ENCODE measurements around the gene SPECC1L. TPM values are rescaled to one million over a fixed set of nuclear protein-coding genes. Genes with fewer than 3 reads are reported as not detected.

SPECC1L gene
- total RNA-seq, 1 experiment from 2014 or later = 40.8 TPM

DNA sequence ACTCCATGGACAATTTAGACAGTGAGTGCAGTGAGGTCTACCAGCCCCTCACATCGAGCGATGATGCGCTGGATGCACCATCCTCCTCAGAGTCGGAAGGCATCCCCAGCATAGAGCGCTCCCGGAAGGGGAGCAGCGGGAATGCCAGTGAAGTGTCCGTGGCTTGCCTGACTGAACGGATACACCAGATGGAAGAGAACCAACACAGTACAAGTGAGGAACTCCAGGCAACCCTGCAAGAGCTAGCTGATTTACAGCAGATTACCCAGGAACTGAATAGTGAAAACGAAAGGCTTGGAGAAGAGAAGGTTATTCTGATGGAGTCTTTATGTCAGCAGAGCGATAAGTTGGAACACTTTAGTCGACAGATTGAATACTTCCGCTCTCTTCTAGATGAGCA is 51.4 kb downstream of the SPECC1L start:
- Histone ChIP-seq H3K9ac (ENCODE audit: low read length) (no peak overlapping the region), H3K4me2 (ENCODE audit: low read length) (no peak overlapping the region), H2AFZ (ENCODE audit: low read depth, low read length, poor library complexity, severe bottlenecking) (no peak overlapping the region), H4K20me1 (ENCODE audit: insufficient read depth) (no peaks in the 10 kb centered on the region), H3K4me3 (replicated peaks in 1 of 2; ENCODE audit: low read depth in 1 of 2, low read length in 2 of 2) (no peak overlapping the region), H3K27ac (ENCODE audit: low read depth, low read length) (no peak overlapping the region), H3K9me2 (ENCODE audit: insufficient read depth) (no peaks in the 10 kb centered on the region), H3K79me2 (ENCODE audit: insufficient read depth, low read length) (peaks cover 14% of the 10 kb centered on the region), H3K4me1 (ENCODE audit: control insufficient read depth in 1 of 2, insufficient read depth in 2 of 2, low read length in 2 of 2) (no peaks in the 10 kb centered on the region), H3K9me3 (ENCODE audit: control insufficient read depth in 1 of 2, insufficient read depth in 1 of 2, low read depth in 1 of 2, low read length in 2 of 2) (no peaks in the 10 kb centered on the region), H3K27me3 (ENCODE audit: insufficient read depth, low read length) (no peaks in the 10 kb centered on the region), H3K36me3 (ENCODE audit: control insufficient read depth in 1 of 2, insufficient read depth in 2 of 2, low read length in 2 of 2) (peaks cover 17 to 22% of the 10 kb centered on the region in 2 experiments; a peak in 3 of 4 replicates)
- BruUV-seq (replicated peaks) = no TSS peak
- ATAC-seq (no peak), DNase-seq (ENCODE audit: low read depth, low spot score) (no peak)
- intact Hi-C loops (cut with micrococcal nuclease) = no loop called here
- TF ChIP-seq SIN3A (IDR thresholded peaks at IDR 0.05; ENCODE audit: low read depth) = no peak
- TF ChIP-seq, protein P1, sequence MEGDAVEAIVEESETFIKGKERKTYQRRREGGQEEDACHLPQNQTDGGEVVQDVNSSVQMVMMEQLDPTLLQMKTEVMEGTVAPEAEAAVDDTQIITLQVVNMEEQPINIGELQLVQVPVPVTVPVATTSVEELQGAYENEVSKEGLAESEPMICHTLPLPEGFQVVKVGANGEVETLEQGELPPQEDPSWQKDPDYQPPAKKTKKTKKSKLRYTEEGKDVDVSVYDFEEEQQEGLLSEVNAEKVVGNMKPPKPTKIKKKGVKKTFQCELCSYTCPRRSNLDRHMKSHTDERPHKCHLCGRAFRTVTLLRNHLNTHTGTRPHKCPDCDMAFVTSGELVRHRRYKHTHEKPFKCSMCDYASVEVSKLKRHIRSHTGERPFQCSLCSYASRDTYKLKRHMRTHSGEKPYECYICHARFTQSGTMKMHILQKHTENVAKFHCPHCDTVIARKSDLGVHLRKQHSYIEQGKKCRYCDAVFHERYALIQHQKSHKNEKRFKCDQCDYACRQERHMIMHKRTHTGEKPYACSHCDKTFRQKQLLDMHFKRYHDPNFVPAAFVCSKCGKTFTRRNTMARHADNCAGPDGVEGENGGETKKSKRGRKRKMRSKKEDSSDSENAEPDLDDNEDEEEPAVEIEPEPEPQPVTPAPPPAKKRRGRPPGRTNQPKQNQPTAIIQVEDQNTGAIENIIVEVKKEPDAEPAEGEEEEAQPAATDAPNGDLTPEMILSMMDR (IDR thresholded peaks at IDR 0.05 in 2 of 3, conservative IDR thresholded peaks at IDR 0.05 in 1 of 3; ENCODE audit: borderline replicate concordance in 1 of 3, insufficient read depth in 1 of 3, low read depth in 2 of 3, low read length in 2 of 3) = no peak
- no peak for TF ChIP-seq POLR2AphosphoS5 (IDR thresholded peaks at IDR 0.05; ENCODE audit: low read depth, low read length)
- RAD21 ChIA-PET (ENCODE audit: low non-redundant PET in 1 of 2, low total read pairs in 2 of 2, uncharacterized antibody in 2 of 2, unreplicated experiment in 2 of 2) = no interaction called here
- POLR2A ChIA-PET = no interaction called here
- CTCF ChIA-PET = no interaction called here

DNA sequence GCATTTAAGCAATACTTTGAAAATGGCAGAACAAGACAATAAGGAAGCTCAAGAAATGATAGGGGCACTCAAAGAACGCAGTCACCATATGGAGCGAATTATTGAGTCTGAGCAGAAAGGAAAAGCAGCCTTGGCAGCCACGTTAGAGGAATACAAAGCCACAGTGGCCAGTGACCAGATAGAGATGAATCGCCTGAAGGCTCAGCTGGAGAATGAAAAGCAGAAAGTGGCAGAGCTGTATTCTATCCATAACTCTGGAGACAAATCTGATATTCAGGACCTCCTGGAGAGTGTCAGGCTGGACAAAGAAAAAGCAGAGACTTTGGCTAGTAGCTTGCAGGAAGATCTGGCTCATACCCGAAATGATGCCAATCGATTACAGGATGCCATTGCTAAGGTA is 51.9 kb downstream of the SPECC1L start:
- CTCF ChIA-PET = no interaction called here
- ATAC-seq = no peak
- Histone ChIP-seq H3K4me3 (replicated peaks in 1 of 2; ENCODE audit: low read depth in 1 of 2, low read length in 2 of 2) (no peak overlapping the region), H3K9me3 (ENCODE audit: control insufficient read depth in 1 of 2, insufficient read depth in 1 of 2, low read depth in 1 of 2, low read length in 2 of 2) (no peaks in the 10 kb centered on the region), H3K27ac (ENCODE audit: low read depth, low read length) (no peak overlapping the region), H3K79me2 (ENCODE audit: insufficient read depth, low read length) (peaks cover 18% of the 10 kb centered on the region), H3K9ac (ENCODE audit: low read length) (no peak overlapping the region), H3K4me2 (ENCODE audit: low read length) (no peak overlapping the region), H2AFZ (ENCODE audit: low read depth, low read length, poor library complexity, severe bottlenecking) (no peak overlapping the region), H3K27me3 (ENCODE audit: insufficient read depth, low read length) (no peaks in the 10 kb centered on the region), H3K36me3 (ENCODE audit: control insufficient read depth in 1 of 2, insufficient read depth in 2 of 2, low read length in 2 of 2) (peaks cover 20 to 22% of the 10 kb centered on the region in 2 experiments; a peak in 3 of 4 replicates), H4K20me1 (ENCODE audit: insufficient read depth) (no peaks in the 10 kb centered on the region), H3K4me1 (ENCODE audit: control insufficient read depth in 1 of 2, insufficient read depth in 2 of 2, low read length in 2 of 2) (no peaks in the 10 kb centered on the region), H3K9me2 (ENCODE audit: insufficient read depth) (no peaks in the 10 kb centered on the region)
- BruUV-seq (replicated peaks) = no TSS peak
- TF ChIP-seq ZFX (IDR thresholded peaks at IDR 0.05) (no peak), RAD21 (IDR thresholded peaks at IDR 0.05; ENCODE audit: low read depth) (no peak), POLR2AphosphoS5 (IDR thresholded peaks at IDR 0.05; ENCODE audit: low read depth, low read length) (no peak), JUND (IDR thresholded peaks at IDR 0.05) (no peak), ELF1 (IDR thresholded peaks at IDR 0.05; ENCODE audit: borderline replicate concordance, low read depth) (no peak)
- TF ChIP-seq, protein P1 (IDR thresholded peaks at IDR 0.05 in 2 of 3, conservative IDR thresholded peaks at IDR 0.05 in 1 of 3; ENCODE audit: borderline replicate concordance in 1 of 3, insufficient read depth in 1 of 3, low read depth in 2 of 3, low read length in 2 of 3) = no peak
- TF ChIP-seq, protein P2, sequence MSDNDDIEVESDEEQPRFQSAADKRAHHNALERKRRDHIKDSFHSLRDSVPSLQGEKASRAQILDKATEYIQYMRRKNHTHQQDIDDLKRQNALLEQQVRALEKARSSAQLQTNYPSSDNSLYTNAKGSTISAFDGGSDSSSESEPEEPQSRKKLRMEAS (IDR thresholded peaks at IDR 0.05) = no peak
- TF ChIP-seq, protein P3, sequence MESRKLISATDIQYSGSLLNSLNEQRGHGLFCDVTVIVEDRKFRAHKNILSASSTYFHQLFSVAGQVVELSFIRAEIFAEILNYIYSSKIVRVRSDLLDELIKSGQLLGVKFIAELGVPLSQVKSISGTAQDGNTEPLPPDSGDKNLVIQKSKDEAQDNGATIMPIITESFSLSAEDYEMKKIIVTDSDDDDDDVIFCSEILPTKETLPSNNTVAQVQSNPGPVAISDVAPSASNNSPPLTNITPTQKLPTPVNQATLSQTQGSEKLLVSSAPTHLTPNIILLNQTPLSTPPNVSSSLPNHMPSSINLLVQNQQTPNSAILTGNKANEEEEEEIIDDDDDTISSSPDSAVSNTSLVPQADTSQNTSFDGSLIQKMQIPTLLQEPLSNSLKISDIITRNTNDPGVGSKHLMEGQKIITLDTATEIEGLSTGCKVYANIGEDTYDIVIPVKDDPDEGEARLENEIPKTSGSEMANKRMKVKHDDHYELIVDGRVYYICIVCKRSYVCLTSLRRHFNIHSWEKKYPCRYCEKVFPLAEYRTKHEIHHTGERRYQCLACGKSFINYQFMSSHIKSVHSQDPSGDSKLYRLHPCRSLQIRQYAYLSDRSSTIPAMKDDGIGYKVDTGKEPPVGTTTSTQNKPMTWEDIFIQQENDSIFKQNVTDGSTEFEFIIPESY (IDR thresholded peaks at IDR 0.05; ENCODE audit: extremely low read depth, insufficient replicate concordance, low read length) = no peak
- POLR2A ChIA-PET = no interaction called here
- DNase-seq (ENCODE audit: low read depth, low spot score) = no peak
- RAD21 ChIA-PET (ENCODE audit: low non-redundant PET in 1 of 2, low total read pairs in 2 of 2, uncharacterized antibody in 2 of 2, unreplicated experiment in 2 of 2) = no interaction called here
- intact Hi-C loops (cut with micrococcal nuclease) = no loop called here
